NCI-H2196 treated with DMSO at 0.1 percent for 48 hours (cell line): ENCODE measurements around the gene GHRHR.

Experiments used
- DNase-seq: peaks from one replicate; lab custom pipeline; 2025; ENCODE audit not compliant: unreplicated experiment; lab: John Stamatoyannopoulos, UW

GHRHR gene

DNA sequence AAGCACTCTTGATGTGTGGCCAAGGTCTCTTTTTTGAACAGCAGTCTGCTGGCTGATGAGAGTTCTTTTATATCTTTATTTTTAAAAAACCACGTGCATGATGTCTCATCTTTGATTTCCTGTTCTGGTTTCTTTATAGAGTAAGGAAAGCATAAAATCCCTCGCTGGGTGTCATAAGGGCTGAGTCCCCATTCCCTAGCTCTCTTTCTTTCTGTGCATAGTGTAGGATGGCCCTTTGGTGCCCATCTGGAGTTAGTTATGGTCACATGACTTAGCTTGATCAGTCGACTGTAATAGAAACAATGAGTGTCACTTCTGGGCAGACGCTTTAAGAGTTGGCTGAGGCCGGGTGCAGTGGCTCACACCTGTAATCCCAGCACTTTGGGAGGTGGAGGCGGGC, 38.5 kb downstream of the GHRHR start:
- DNase-seq, result no peak

- no peak for DNase-seq
These were observed 39.3 kb downstream of the GHRHR start for GRCh38 chr7:31003097-31003496.

DNA sequence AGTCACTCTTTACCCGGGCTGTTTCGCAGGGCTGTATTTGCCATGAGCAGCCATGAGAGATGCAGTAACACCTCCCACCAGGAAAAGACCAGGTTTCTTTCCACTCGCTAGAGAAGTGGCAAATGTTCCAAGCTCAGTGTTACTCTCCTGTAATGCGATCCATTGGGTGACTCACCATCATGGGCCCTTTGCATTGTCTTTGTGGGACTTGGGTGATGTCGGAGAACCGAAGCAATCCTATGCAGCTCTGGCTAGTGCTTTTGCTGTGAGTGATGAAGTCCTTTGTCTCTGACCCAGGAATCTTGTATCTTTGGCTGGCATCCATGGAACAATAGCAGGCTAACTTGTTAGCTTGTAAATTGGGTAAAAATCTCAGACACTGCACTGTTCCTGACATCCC, 40.0 kb downstream of the GHRHR start:
- DNase-seq, result no peak

- no peak for DNase-seq
These were observed 40.6 kb downstream of the GHRHR start for GRCh38 chr7:31004393-31004792.

GRCh38 chr7:31006857-31007256, 43.1 kb downstream of the GHRHR start:
- DNase-seq, result no peak

GRCh38 chr7:31007634-31008033, 43.9 kb downstream of the GHRHR start:
- DNase-seq, result no peak

DNA sequence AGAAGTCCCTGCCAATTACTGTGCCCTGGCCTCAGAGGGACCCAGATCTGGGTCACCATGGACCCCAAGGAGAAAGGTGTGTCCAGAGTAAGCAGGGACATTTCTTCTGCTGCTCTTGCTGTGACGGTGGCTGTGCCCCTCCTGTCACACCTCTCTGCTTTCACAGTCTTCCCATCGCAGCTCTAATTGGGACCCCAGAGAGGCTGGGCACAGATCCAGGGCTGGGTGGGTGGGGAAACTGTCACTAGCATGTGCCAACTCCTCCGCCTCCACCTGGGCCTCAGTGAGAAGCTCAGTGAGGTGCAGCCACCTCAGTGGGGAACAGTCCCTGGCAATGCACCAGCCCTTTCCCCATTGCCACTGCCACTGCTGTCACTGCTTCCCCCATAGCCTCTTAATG, 51.1 kb downstream of the GHRHR start:
- DNase-seq, result no peak

DNA sequence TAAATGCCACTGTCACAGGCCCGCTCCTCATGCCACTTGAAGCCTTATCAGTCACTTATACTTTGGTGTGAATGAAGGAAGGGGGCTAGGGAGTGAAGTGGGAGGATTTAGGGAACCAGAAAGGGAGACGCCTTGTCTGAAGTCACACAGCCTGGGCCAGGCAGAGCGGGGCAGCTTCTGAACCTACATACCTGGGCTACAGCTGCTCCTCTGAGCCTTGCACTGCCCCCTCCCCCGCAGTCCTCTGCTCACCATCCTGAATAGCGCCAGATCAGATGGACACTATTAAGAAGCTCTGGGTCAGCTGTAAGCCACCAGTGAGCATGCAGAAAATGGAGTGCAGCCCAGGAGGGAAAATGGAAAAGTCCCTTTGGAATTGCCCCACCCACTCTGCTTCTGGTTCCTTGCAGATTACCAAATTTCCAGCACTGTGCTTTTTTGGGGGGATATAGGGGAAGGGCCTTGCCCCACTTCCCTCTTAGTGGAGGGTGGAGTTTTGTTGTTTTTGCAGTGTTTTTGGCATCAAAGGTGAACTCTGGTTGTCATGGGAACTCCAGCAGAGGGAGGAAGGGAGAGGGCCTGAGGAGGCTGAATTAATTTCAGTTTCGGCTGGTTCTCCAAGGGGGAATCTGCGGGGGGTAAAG, 53.4 kb downstream of the GHRHR start:
- DNase-seq, result no peak

- no peak for DNase-seq
These were observed 54.0 kb downstream of the GHRHR start for GRCh38 chr7:31017721-31018120.

- no peak for DNase-seq
These were observed 55.8 kb downstream of the GHRHR start for GRCh38 chr7:31019509-31019908.

DNA sequence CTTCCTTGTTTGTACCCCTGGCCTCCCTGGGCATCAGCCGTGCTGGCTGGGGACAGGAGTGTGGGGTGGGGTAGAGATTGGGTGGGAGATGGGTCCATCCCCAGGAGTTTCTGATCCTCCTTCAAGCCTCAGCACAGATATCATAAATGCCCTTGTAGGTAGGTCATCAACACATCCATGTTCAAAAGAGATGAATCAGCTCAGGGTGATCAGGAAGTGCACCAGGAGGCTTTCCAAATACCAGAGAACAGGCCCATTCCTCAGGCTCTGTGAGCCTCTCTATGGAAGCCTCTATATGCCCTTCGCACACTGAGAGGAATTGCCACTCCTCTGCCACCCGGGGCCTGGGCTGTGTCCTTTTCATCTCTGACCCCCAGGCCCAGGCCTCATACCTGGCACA, 56.4 kb downstream of the GHRHR start:
- DNase-seq, result no peak

GRCh38 chr7:31020652-31021051, 56.9 kb downstream of the GHRHR start:
- no peak for DNase-seq

DNA sequence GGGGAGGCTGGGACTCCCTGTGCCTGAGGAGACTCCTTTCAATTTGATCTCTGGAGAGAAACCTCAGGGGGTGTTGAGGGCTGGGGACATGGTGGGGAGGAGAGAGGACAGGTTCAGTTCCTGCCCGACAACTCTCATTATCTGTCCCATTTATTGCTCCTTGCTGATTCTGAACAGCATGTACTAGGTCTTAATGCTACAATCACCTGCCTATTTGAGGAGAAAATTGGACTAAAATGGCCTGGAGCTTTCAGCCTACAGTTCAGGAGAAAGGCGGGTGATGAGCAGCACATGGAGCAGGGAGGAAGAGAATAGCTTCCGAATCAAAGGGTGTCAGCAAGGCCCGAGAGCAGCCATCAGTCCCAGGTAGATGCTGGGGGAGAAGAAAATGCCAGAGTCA, 58.4 kb downstream of the GHRHR start:
- no peak for DNase-seq

DNA sequence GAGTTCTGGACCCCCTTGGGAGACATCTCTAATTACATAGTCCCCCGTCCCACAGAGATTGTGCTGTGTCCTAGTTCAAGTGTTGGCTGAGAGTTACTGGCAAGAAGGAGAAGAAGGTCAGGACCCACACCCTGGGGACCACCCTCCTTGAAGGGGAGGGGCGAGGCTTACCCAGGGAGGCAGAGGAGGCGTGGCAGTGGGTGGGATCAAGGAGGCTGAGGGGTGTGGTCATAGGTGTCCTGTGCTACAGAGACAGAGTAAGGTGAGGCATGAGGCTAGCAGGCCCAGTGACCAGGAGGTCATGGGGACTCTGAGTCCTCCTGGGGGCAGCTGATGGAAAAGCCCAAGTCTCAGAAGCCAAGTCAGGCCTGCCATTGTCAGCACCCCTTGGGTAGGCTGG, 59.0 kb downstream of the GHRHR start:
- no peak for DNase-seq

- DNase-seq, result no peak
These were observed 60.1 kb downstream of the GHRHR start for GRCh38 chr7:31023877-31024276.

- no peak for DNase-seq
These were observed 63.6 kb downstream of the GHRHR start for GRCh38 chr7:31027161-31027965.

GRCh38 chr7:31028006-31028405, 64.3 kb downstream of the GHRHR start:
- DNase-seq, result no peak

DNA sequence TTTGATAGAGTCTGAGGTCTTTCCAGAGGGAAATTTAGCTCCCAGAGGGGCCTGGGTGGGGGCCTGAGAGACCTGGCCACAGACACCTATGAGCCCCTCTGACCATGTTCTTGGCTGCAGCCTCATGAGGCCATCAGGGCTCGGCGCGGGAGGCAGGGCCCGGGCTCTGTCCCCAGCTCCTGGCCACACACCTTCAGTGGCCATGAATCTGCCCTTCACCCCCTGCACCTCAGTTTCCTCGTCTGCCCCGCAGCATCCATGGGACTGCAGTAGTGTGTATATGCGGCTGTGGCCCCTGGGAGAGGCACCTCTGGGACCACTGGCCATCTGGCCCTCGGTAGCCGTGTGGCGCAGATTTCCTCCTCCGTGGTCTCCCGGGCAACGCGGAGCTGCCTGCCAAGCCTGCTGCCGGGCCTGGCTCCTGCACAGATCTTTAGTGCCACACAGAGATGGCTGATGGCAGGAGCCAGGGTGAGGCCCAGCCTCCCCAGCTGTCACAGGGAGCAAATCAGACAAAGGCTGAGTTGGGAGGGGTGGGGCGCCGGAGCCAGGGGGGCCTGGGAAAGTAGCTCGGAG, 64.8 kb downstream of the GHRHR start:
- DNase-seq, result no peak
